Kidney epithelial cell (primary cell): ENCODE measurements around the gene SPG21. TPM values are rescaled to one million over a fixed set of nuclear protein-coding genes. Genes with fewer than 3 reads are reported as not detected.
A peak's percentile ranks its signal among the peaks of the same experiment; 100 is the strongest.

ENCODE experiments used
- DNase-seq: peaks from one replicate; pipeline ENCODE4 v3.0.0-alpha.2; 2010; ENCODE audit warnings: low read depth
- H3K27me3 ChIP-seq: 2 replicates; pipeline ENCODE4 v1.6.0; 2011; ENCODE audit warnings: low read length; ENCODE audit not compliant: control insufficient read depth, insufficient read depth
- H3K36me3 ChIP-seq: 2 replicates; pipeline ENCODE4 v1.5.1; 2011; ENCODE audit warnings: low read length; ENCODE audit not compliant: control insufficient read depth, insufficient read depth
- H3K4me3 ChIP-seq: 2 replicates; pipeline ENCODE4 v1.5.1; 2011; ENCODE audit warnings: low read depth, mild to moderate bottlenecking, control low read depth, low read length
- total RNA-seq: library from RNA; depleted of rRNA; stranded (reverse); fragments of >200 nt; gene quantifications from 2 replicates; pipeline ENCODE4 v1.2.3, GENCODE V29; 2015
- TF ChIP-seq, protein P1 (sequence below): IDR thresholded peaks from 2 replicates; pipeline ENCODE4 v1.5.1; 2011; ENCODE audit warnings: mild to moderate bottlenecking, moderate library complexity, low read length, control low read depth, inconsistent platforms; ENCODE audit not compliant: insufficient read depth, poor library complexity, severe bottlenecking

The SPG21 gene
- total RNA-seq, 1 donor from 2014 or later, result 118 TPM

DNA sequence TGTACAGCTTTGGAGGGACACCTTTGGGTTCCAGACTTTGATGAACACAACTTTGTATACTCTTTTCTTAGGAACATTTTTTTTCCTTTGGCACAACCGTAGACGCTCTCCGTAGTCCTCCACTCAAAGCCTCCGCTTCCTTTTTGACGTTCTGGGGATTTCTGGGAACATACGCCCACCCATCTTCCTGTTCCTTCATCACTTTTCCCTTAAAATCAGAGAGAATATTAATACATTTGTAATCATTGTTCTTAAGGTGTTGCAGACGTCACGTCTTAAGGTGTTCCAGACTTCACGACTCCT is 405 bp upstream of the SPG21 start:
- Histone ChIP-seq H3K4me3 (peak overlapping the region; percentile 91), H3K27me3 (no peaks in the 10 kb centered on the region), H3K36me3 (peaks cover 1% of the 10 kb centered on the region)
- TF ChIP-seq, protein P1, sequence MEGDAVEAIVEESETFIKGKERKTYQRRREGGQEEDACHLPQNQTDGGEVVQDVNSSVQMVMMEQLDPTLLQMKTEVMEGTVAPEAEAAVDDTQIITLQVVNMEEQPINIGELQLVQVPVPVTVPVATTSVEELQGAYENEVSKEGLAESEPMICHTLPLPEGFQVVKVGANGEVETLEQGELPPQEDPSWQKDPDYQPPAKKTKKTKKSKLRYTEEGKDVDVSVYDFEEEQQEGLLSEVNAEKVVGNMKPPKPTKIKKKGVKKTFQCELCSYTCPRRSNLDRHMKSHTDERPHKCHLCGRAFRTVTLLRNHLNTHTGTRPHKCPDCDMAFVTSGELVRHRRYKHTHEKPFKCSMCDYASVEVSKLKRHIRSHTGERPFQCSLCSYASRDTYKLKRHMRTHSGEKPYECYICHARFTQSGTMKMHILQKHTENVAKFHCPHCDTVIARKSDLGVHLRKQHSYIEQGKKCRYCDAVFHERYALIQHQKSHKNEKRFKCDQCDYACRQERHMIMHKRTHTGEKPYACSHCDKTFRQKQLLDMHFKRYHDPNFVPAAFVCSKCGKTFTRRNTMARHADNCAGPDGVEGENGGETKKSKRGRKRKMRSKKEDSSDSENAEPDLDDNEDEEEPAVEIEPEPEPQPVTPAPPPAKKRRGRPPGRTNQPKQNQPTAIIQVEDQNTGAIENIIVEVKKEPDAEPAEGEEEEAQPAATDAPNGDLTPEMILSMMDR, result no peak
- DNase-seq, result no peak

- no peak for DNase-seq
- Histone ChIP-seq H3K27me3 (no peaks in the 10 kb centered on the region), H3K4me3 (no peak overlapping the region), H3K36me3 (peaks cover 1% of the 10 kb centered on the region)
- TF ChIP-seq, protein P1, result no peak
Observed at GRCh38 chr15:64987136-64987535, 2.6 kb downstream of the SPG21 start.

- H3K4me3 ChIP-seq, result no peak overlapping the region
- TF ChIP-seq, protein P1, result no peak
- peaks cover 1% of the 10 kb centered on the region for H3K36me3 ChIP-seq
- DNase-seq, result no peak
- no peaks in the 10 kb centered on the region for H3K27me3 ChIP-seq
Observed at GRCh38 chr15:64985366-64986033, 4.2 kb downstream of the SPG21 start.

DNA sequence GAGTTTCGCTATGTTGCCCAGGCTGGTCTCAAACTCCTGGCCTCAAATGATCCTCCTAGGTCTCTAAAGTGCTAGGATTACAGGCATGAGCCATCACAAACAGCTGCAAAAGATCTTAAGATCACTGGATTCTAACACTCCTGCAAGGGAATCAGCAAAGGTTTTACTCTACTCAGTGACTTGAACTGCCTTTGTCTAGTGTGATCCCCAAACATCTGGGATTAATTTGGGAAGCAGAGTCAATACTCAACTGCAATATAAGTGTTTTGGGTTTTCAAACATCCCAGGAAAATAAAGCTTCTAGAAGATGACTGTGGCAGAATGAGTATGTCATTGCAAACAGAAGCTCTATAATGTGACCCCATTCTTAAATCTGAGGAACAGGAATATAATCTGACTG is 7.2 kb downstream of the SPG21 start:
- Histone ChIP-seq H3K4me3 (no peak overlapping the region), H3K36me3 (peaks cover 1% of the 10 kb centered on the region), H3K27me3 (no peaks in the 10 kb centered on the region)
- TF ChIP-seq, protein P1, result no peak
- no peak for DNase-seq

DNA sequence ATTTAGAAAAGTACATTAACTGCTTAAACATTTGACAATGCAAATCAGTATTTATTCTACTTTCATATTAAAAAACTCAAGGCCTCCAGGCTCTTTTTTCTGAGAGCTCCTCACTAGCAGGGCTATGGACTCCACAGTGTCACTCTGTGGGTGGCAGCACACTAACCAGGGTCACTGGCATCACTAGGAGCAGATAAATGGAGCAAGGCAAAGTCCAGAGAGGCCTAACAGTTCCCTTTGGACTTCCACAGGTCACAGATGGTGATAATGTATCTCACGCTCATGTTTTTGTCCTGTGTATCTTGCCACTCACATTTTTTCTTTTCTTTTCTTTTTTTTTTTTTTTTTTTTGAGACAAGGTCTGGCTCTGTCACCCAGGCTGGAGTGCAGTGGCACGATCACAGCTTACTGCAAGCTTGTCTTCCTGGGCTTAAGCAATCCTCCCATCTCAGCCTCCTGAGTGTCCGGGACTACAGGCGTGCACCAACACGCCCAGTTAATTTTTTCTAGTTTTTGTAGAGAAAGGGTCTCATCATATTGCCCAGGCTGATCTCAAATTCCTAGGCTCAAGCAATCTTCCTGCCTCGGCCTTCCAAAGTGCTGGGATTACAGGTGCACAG is 7.8 kb downstream of the SPG21 start:
- TF ChIP-seq, protein P1, result no peak
- no peak overlapping the region for H3K4me3 ChIP-seq
- H3K27me3 ChIP-seq, result no peaks in the 10 kb centered on the region
- H3K36me3 ChIP-seq, result peaks cover 1% of the 10 kb centered on the region
- no peak for DNase-seq

- Histone ChIP-seq H3K36me3 (no peaks in the 10 kb centered on the region), H3K4me3 (no peak overlapping the region), H3K27me3 (no peaks in the 10 kb centered on the region)
- DNase-seq, result no peak
- TF ChIP-seq, protein P1, result no peak
Observed at GRCh38 chr15:64979252-64979710, 10.4 kb downstream of the SPG21 start.
